DOHH2 (cell line): ENCODE data around the gene NFE2L1.

Source experiments
- CTCF ChIP-seq: fragments of 200-600 bp; sonication (generic); IDR thresholded peaks from one replicate; pipeline ENCODE4 v1.5.1; 2014; ENCODE audit warnings: antibody characterized with exemption, mild to moderate bottlenecking, low read depth, low read length; ENCODE audit not compliant: poor library complexity, severe bottlenecking
- EZH2phosphoT487 ChIP-seq: fragments of 200-600 bp; sonication (generic); IDR thresholded peaks from 2 replicates; pipeline ENCODE4 v1.6.1; 2017; ENCODE audit warnings: borderline replicate concordance, mild to moderate bottlenecking, antibody characterized with exemption, low read length, moderate library complexity, mixed read lengths

GRCh38 chr17:48002916-48003416 lies 45.2 kb upstream of the NFE2L1 start:
- TF ChIP-seq CTCF: no peak
- no peak for TF ChIP-seq EZH2phosphoT487
